ENCODE measurements around the gene LTO1.
A peak's percentile ranks its signal among the peaks of the same experiment; 100 is the strongest.

- TF ChIP-seq CTCF (optimal IDR thresholded peaks at IDR 0.05 in 1 of 3, IDR thresholded peaks at IDR 0.05 in 1 of 3, conservative IDR thresholded peaks at IDR 0.05 in 1 of 3; ENCODE audit: extremely low read depth in 1 of 3, insufficient read depth in 2 of 3, low read length in 3 of 3): no peak
- TF ChIP-seq EZH2 (IDR thresholded peaks at IDR 0.05; ENCODE audit: low read length): peak; percentile 58
Measured at GRCh38 chr11:69703768-69704507, 28.8 kb upstream of the LTO1 start, which contains the start of gene FGF19.

All from keratinocyte (primary cell).